HG03571 (cell line): ENCODE measurements around the gene ANK2.

Experiments
- ATAC-seq: cut with Tn5 transposase; IDR thresholded peaks from one replicate; pipeline ENCODE4 v1.9.1; 2021; ENCODE audit not compliant: unreplicated experiment

ANK2 gene

GRCh38 chr4:113278324-113278934 is 229.0 kb downstream of the ANK2 start:
- ATAC-seq, result peak; percentile 95

GRCh38 chr4:113285501-113285900 is 236.0 kb downstream of the ANK2 start:
- ATAC-seq, result no peak

GRCh38 chr4:113288257-113288656 is 238.8 kb downstream of the ANK2 start:
- ATAC-seq, result no peak

GRCh38 chr4:113288696-113289095 is 239.2 kb downstream of the ANK2 start:
- no peak for ATAC-seq

GRCh38 chr4:113289766-113290165 is 240.3 kb downstream of the ANK2 start:
- ATAC-seq, result no peak

GRCh38 chr4:113290666-113291065 is 241.2 kb downstream of the ANK2 start:
- ATAC-seq, result no peak

- no peak for ATAC-seq
These were observed 243.1 kb downstream of the ANK2 start for GRCh38 chr4:113292371-113293042.

- ATAC-seq, result no peak
These were observed 243.6 kb downstream of the ANK2 start for GRCh38 chr4:113293043-113293560.

GRCh38 chr4:113293674-113294073 is 244.2 kb downstream of the ANK2 start:
- no peak for ATAC-seq

- ATAC-seq, result no peak
These were observed 245.5 kb downstream of the ANK2 start for GRCh38 chr4:113294908-113295307.

- ATAC-seq, result no peak
These were observed 251.0 kb downstream of the ANK2 start for GRCh38 chr4:113300471-113300928.

GRCh38 chr4:113302051-113302450 is 252.6 kb downstream of the ANK2 start:
- no peak for ATAC-seq

GRCh38 chr4:113303315-113303714 is 253.9 kb downstream of the ANK2 start:
- no peak for ATAC-seq

GRCh38 chr4:113311047-113311446 is 261.6 kb downstream of the ANK2 start:
- no peak for ATAC-seq

GRCh38 chr4:113312529-113312928 is 263.1 kb downstream of the ANK2 start:
- no peak for ATAC-seq

- no peak for ATAC-seq
These were observed 265.0 kb downstream of the ANK2 start for GRCh38 chr4:113314426-113314825.

- ATAC-seq, result peak; percentile 100
These were observed 267.4 kb downstream of the ANK2 start for GRCh38 chr4:113316879-113317278.

GRCh38 chr4:113317523-113317922 is 268.1 kb downstream of the ANK2 start:
- ATAC-seq, result peak; percentile 5

- ATAC-seq, result no peak
These were observed 273.3 kb downstream of the ANK2 start for GRCh38 chr4:113322736-113323135.

- ATAC-seq, result no peak
These were observed 276.6 kb downstream of the ANK2 start for GRCh38 chr4:113325876-113326615.

- ATAC-seq, result no peak
These were observed 278.0 kb downstream of the ANK2 start for GRCh38 chr4:113327494-113327893.

GRCh38 chr4:113328514-113328913 is 279.1 kb downstream of the ANK2 start:
- ATAC-seq, result no peak
